Pulmonary artery endothelial cell (primary cell): Measurements from ENCODE around the gene GPR137B. TPM values are rescaled to one million over a fixed set of nuclear protein-coding genes. Genes with fewer than 3 reads are reported as not detected.

ENCODE experiments used
- DNase-seq: peaks from one replicate; pipeline ENCODE4 v3.0.0-alpha.2; 2011; ENCODE audit warnings: low read depth, low spot score
- total RNA-seq: library from RNA; depleted of rRNA; stranded (reverse); fragments of >200 nt; gene quantifications from 2 replicates; pipeline ENCODE4 v1.2.3, GENCODE V29; 2014

The GPR137B gene
- total RNA-seq, 1 donor from 2014 or later = 3.2 TPM

- no peak for DNase-seq
These were observed 111.7 kb downstream of the GPR137B start for GRCh38 chr1:236253918-236254637.

GRCh38 chr1:236257216-236257615 lies 114.9 kb downstream of the GPR137B start:
- DNase-seq = no peak

- DNase-seq = no peak
These were observed 115.8 kb downstream of the GPR137B start for GRCh38 chr1:236258114-236258622.

Other genes with a start within 250 kb of the GPR137B start
- gene NID1, start 77.4 kb upstream of the GPR137B start, total RNA-seq = 64.3 and 67.7 TPM in 2 replicates
- gene ERO1B, start 139.4 kb downstream of the GPR137B start, total RNA-seq = 0.99 and 3.2 TPM in 2 replicates